Adrenal gland (tissue), 12 donors: ENCODE measurements around the gene TPM4. TPM values are rescaled to one million over a fixed set of nuclear protein-coding genes. Genes with fewer than 3 reads are reported as not detected.

Experiments used
- DNase-seq, 7 donors: peaks; one replicate each; pipeline ENCODE4 v3.0.0-alpha.2; 2019 to 2020
- H3K27ac ChIP-seq, 5 donors: fragments of 200-600 bp; sonication (generic) in 4 of 5; 1 replicate in 3 of 5; 2 replicates in 2 of 5; pipeline versions ENCODE4 v1.5.1 to v1.8.0; 2016 to 2020; ENCODE audit warnings: mild to moderate bottlenecking in 1 of 5
- H3K27me3 ChIP-seq: fragments of 200-600 bp; 2 replicates; pipeline ENCODE4 v1.8.0; 2021
- H3K36me3 ChIP-seq, 2 donors: fragments of 200-600 bp; replicated peaks in 1 of 2; 1 replicate in 1 of 2; 2 replicates in 1 of 2; pipeline versions ENCODE4 v1.5.1 to v1.8.0; 2018 to 2022
- H3K4me1 ChIP-seq, 2 donors: fragments of 200-600 bp; replicated peaks in 1 of 2; 1 replicate in 1 of 2; 2 replicates in 1 of 2; pipeline versions ENCODE4 v1.5.1 to v1.8.0; 2018 to 2021
- H3K4me3 ChIP-seq, 4 donors: fragments of 200-600 bp; sonication (generic) in 3 of 4; one replicate each; pipeline ENCODE4 v1.5.1; 2016 to 2018
- H3K9me3 ChIP-seq, 3 donors: fragments of 200-600 bp; sonication (generic) in 1 of 3; replicated peaks in 1 of 3; 1 replicate in 2 of 3; 2 replicates in 1 of 3; pipeline versions ENCODE4 v1.5.1 to v1.8.0; 2016 to 2021
- POLR2A ChIP-seq, 2 donors: fragments of 450-650 bp; IDR thresholded peaks; one replicate each; pipeline ENCODE4 v1.6.1; 2017; ENCODE audit warnings: antibody characterized with exemption in 2 of 2, mild to moderate bottlenecking in 2 of 2, moderate library complexity in 1 of 2
- WGBS, 4 donors: extraction: QIAGEN DNeasy Blood & Tissue Kit in 2 of 4; methylation state at CpG; one replicate each; pipeline versions ENCODE4 v1.1.5 to v1.1.7; 2013 to 2017; 5-methylcytosine and 5-hydroxymethylcytosine counted together
- intact Hi-C, 2 donors: fragments of 100-400 bp; cut with DNase I; formaldehyde crosslinking; loops; one replicate each; pipeline versions ENCODE4 v1.14.1 to v1.15.0; 2022 to 2023
- polyA plus RNA-seq, 3 donors: library from polyadenylated mRNA; stranded (reverse); fragments of 200-250 nt in 2 of 3; fragments of 350-450 nt in 1 of 3; fragmentation: Illumina TruSeq in 1 of 3; extraction: RNeasy Lipid Tissue Mini Kit (QIAGEN cat#74804) in 1 of 3; gene quantifications; one replicate each; pipeline ENCODE4 v1.2.3, GENCODE V29; 2013 to 2014
- total RNA-seq, 9 donors: library from RNA; depleted of rRNA in 4 of 9; stranded (reverse); fragments of >200 nt in 4 of 9; fragments of 120-200 nt in 1 of 9; fragmentation: NEBNext Ultra II Directional in 1 of 9; extraction: Animal tissue kit (Norgen Biotek cat#: 25700) in 1 of 9; gene quantifications; one replicate each; pipeline versions ENCODE4 v1.1.0 to v1.2.4, GENCODE V29; 2013 to 2023
- TF ChIP-seq, protein P1 (sequence below), 6 experiments: fragments of 450-650 bp in 4 of 6; fragments of 200-600 bp in 2 of 6; sonication (generic) in 1 of 6; IDR thresholded peaks; 1 replicate in 5 of 6; 2 replicates in 1 of 6; pipeline versions ENCODE4 v1.5.1 to v1.8.0; 2016 to 2021; ENCODE audit warnings: antibody characterized with exemption in 6 of 6, mild to moderate bottlenecking in 2 of 6, moderate library complexity in 1 of 6
- donor health status: healthy with polysubstance abuse.
- donor health status: Bipolar disorder and iron deficiency.
- donor health status: DM: yes; HTN: yes; CAD: no.
- donor health status: DM: no; HTN: no; CAD: no.
- donor health status: DM: no; HTN: no; CAD: no.
- donor health status: DM: yes; HTN: yes; CAD: no.

TPM4 gene
- total and polyA plus RNA-seq, 12 donors = 111 to 294 (median 204) TPM

DNA sequence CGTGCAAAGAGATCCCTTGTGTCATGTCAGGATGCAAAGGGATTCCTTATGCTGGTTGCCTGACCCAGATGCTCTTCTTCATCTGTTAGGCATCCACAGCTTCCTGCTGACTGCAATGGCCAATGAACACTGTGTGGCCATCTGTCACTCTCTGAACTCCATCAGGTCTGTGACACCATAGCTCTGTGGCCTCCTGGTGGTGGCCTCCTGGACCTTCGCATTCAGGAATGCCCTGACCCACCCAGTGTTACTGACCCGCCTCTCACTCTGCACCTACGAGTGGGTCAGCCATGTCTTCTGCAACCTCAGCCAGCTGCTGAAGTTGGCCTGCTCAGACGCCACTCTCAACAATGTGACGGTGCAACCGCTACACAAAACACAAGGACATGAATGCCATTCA is 23.9 kb upstream of the TPM4 start:
- Histone ChIP-seq H3K27ac (no peak overlapping the region), H3K27me3 (no peaks in the 10 kb centered on the region), H3K9me3 (no peaks in the 10 kb centered on the region), H3K4me1 (no peaks in the 10 kb centered on the region), H3K36me3 (no peaks in the 10 kb centered on the region), H3K4me3 (no peak overlapping the region)
- TF ChIP-seq, protein P1, sequence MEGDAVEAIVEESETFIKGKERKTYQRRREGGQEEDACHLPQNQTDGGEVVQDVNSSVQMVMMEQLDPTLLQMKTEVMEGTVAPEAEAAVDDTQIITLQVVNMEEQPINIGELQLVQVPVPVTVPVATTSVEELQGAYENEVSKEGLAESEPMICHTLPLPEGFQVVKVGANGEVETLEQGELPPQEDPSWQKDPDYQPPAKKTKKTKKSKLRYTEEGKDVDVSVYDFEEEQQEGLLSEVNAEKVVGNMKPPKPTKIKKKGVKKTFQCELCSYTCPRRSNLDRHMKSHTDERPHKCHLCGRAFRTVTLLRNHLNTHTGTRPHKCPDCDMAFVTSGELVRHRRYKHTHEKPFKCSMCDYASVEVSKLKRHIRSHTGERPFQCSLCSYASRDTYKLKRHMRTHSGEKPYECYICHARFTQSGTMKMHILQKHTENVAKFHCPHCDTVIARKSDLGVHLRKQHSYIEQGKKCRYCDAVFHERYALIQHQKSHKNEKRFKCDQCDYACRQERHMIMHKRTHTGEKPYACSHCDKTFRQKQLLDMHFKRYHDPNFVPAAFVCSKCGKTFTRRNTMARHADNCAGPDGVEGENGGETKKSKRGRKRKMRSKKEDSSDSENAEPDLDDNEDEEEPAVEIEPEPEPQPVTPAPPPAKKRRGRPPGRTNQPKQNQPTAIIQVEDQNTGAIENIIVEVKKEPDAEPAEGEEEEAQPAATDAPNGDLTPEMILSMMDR (IDR thresholded peaks at IDR 0.05) = no peak
- TF ChIP-seq POLR2A (IDR thresholded peaks at IDR 0.05) = no peak
- 70 to 91% (median 82%) methylated on average over 5 to 7 of the region's 7 CpGs for WGBS, 4 donors
- intact Hi-C loops = no loop called here
- DNase-seq = no peak

DNA sequence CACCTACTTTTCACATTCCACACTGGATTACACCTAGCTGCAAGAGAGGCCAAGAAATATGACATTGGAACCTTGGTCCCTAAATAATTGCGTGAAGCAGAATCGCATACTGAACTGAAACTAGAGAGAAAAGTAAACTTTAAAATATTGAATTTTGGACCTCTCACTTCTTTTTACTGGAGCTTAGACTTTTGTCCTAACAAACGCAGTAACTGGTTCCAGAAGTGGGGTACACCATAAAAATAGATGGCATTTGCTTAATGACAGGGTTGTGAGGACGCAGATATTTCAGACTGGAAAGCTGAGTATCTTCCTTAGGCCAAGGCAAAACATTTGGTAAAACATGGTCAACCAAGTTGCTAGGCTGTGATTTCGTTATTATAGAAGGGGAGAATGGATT is 19.2 kb upstream of the TPM4 start:
- 37 to 62% (median 54%) methylated on average over 5 of the region's 5 CpGs for WGBS, 4 donors
- H3K9me3 ChIP-seq = no peaks in the 10 kb centered on the region
- no peaks in the 10 kb centered on the region for H3K4me1 ChIP-seq
- H3K4me3 ChIP-seq = no peak overlapping the region
- no peak for DNase-seq
- no peaks in the 10 kb centered on the region for H3K36me3 ChIP-seq
- TF ChIP-seq POLR2A (IDR thresholded peaks at IDR 0.05) = no peak
- TF ChIP-seq, protein P1 (IDR thresholded peaks at IDR 0.05) = no peak
- no peaks in the 10 kb centered on the region for H3K27me3 ChIP-seq
- intact Hi-C loops = no loop called here
- H3K27ac ChIP-seq = no peak overlapping the region

DNA sequence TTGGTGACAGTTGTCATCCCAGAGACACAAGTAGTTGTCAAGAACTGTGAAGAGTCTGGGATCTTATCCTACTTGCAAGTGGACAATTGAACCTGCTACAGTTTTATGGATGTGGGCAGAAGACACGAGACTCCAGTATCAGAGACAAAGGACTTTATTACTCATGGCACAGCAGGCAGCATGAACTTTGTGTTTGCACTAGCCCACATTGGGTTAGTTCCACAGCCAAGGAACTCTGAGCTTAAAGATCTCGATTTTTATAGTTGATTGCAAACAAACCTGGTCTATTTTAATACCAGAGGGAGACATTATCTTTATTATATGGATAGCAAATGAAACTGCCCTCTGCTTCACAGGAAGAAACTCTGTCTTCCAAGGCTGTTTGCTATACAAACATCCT is 16.0 kb upstream of the TPM4 start:
- Histone ChIP-seq H3K36me3 (no peaks in the 10 kb centered on the region), H3K27me3 (no peaks in the 10 kb centered on the region), H3K9me3 (no peaks in the 10 kb centered on the region), H3K4me1 (no peaks in the 10 kb centered on the region), H3K4me3 (no peak overlapping the region), H3K27ac (no peak overlapping the region)
- intact Hi-C loops = no loop called here
- no peak for TF ChIP-seq POLR2A (IDR thresholded peaks at IDR 0.05)
- TF ChIP-seq, protein P1 (IDR thresholded peaks at IDR 0.05) = no peak
- no peak for DNase-seq
- WGBS, 4 donors = 41 to 60% (median 55%) methylated on average over 2 of the region's 2 CpGs

DNA sequence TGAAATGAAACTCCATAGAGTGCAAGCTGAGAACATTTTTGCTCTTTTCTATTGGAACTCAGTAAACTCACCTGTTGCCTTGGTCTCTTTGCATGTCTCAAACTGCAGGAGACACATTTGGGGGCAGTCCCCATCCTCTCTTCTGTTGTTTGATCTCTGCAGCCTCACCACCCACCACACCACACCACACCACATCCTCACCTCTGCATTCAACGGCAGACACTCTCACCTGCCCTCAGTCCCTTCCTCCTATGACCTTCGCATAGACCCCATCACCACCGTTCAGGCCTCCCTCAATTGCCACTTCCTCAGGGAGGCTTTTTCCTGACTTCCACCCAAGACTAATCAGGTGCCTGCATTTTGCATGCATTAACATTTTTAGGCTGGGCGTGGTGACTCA is 14.4 kb upstream of the TPM4 start:
- Histone ChIP-seq H3K4me1 (peaks cover 0 to 4% of the 10 kb centered on the region in 2 donors), H3K27ac (no peak overlapping the region), H3K4me3 (no peak overlapping the region), H3K27me3 (no peaks in the 10 kb centered on the region), H3K9me3 (no peaks in the 10 kb centered on the region), H3K36me3 (no peaks in the 10 kb centered on the region)
- no peak for DNase-seq
- TF ChIP-seq, protein P1 (IDR thresholded peaks at IDR 0.05) = no peak
- TF ChIP-seq POLR2A (IDR thresholded peaks at IDR 0.05) = no peak
- intact Hi-C loops = no loop called here
- 64 to 84% (median 72%) methylated on average over 4 of the region's 4 CpGs for WGBS, 4 donors
